ENCODE measurements around the gene ABHD17C.
"Not testable (repeated sequence)": the region's sequence is repeated elsewhere in the genome, so short reads cannot be mapped to it uniquely, and the experiment has no call there.

The ABHD17C gene

DNA sequence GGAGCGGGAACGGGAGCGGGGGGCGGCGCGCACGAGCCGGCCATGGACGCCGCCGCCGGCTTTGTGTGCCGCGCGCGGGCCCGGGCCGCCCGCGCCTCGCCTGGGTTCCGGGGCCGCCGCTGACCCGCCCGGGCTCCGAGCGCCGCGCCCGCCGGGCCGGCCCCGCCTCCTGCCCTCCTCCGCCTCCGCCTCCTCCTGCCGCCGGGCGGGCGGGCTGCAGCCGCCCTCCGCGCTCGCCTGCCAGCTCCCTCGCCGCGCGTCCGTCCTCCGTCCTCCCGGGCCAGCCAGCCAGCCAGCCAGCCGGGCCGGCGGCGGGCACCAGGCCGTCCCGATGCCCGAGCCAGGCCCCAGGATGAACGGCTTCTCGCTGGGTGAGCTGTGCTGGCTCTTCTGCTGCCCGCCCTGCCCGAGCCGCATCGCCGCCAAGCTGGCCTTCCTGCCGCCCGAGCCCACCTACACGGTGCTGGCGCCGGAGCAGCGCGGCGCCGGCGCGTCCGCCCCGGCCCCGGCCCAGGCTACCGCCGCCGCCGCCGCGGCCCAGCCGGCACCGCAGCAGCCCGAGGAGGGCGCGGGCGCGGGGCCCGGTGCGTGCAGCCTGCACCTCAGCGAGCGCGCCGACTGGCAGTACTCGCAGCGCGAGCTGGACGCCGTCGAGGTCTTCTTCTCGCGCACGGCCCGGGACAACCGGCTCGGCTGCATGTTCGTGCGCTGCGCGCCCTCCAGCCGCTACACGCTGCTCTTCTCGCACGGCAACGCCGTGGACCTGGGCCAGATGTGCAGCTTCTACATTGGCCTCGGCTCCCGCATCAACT lies at the start of gene ABHD17C:
ABHD17C (plus strand) TSS at position 212 of the 812 bp plus-strand sequence; CDS start at position 332, 120 bp downstream.
- DNase-seq: peak; percentile 39 to 65

DNA sequence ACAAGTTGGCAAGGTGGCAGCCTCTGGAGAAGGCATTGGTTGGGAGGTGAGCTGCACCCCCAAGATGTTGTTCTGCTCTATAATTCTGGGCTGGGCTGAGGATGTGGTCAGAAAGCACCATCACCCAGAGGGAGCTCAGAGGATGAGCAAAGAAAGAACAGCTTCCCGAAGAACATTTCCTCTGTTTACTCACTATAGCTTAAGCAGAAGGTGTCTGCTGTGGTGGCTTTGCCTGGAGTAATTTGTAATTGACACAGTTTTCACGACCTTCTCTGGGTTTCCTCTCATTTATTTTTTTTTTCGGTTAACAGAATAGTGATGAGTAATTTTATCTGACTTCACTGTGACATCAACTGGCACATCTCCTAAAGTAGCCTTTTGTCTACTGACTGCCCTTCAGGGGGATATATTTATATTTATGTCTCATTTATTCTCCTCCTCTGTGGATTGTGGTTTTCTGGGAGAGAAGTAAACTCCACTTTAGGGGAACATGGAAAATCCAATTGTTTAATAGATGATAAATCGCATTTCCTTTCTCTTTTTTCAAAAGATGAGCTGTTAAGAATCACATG lies 49.5 kb upstream of the ABHD17C start:
- no peak for DNase-seq

DNA sequence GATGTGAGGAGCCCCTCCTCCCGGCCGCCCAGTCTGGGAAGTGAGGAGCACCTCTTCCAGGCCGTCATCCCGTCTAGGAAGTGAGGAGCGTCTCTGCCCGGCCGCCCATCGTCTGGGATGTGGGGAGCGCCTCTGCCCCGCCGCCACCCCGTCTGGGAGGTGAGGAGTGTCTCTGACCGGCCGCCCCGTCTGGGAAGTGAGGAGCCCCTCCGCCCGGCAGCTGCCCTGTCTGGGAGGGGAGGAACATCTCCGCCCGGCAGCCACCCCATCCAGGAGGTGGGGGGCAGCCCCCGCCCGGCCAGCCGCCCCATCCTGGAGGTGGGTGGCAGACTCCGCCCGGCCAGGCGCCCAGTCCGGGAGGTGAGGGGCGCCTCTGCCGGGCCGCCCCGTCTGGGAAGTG lies 47.7 kb upstream of the ABHD17C start:
- DNase-seq: not testable (repeated sequence)

DNA sequence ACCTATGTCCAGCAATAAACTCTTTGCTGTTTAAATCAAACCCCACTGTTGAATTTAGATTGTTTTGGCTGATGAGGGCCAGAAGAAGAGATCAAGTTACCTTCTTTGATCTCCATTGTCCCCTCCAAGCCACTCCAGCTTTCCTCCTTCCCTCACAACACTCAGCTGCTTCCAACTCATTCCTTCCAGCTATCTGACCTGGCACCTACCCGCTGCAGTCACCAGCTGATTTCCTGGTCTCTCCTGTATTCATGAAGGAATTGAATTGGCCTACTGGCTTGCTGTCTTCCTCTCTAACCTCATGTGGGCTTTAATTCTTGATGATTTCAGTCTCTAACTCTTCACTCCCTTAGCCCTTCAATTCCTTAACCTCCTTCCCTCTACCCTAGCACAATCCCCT lies 40.8 kb upstream of the ABHD17C start:
- no peak for DNase-seq

DNA sequence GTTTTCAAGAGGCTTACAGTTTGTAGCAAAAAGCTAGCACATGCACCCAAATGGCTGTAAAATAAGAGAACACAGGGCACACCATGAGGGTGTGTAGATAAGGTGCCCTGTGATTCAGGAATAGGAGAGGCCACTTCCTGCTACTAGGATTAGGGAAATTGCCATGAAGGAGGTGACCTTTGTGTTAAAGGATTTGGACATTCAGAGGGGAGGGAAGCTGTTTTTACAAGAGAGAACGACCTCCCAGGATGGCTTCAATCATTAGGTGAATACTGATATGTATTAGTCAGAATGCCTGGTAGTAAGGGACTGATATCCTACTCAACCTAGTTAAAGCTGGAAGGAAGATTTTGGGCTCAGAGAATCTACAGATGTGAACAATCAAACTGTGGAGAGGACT lies 35.7 kb upstream of the ABHD17C start:
- DNase-seq: no peak

DNA sequence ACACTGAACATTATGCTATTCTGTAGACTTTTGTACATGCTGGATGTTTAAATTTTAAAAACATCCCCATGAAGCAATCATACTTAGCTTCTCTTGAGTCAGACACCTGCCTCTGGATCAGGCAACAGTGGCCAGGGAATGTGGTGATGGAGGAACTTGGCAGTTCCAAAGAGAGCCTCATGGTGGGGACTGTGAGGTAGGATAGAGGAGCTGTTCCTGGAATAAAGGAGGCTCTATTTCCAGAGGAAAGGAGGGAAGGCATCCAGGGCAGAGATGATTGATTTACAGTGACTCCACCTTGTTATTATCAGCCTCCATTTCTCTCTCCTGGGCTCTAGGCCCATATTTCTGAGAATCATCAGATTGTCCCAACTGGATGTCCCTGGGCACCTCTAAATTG lies 35.0 kb upstream of the ABHD17C start:
- DNase-seq: no peak

DNA sequence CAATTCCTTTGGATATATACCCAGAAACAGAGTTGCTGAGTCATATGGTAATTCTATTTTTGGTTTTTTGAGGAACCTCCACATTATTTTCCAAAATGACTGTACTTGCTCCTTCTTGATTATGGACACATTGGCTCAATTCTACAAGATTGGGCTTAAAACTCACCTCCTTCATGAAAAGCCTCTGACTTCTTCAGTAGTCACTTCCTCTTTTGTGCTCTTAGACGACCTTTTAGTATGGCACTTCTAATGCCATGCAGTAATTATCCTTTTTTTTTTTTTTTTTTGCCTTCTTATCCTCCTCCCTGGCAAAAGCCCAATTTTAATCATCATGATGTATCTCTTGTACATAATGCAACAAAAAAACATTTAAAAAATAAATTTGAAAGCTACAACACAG lies 33.0 kb upstream of the ABHD17C start:
- no peak for DNase-seq

DNA sequence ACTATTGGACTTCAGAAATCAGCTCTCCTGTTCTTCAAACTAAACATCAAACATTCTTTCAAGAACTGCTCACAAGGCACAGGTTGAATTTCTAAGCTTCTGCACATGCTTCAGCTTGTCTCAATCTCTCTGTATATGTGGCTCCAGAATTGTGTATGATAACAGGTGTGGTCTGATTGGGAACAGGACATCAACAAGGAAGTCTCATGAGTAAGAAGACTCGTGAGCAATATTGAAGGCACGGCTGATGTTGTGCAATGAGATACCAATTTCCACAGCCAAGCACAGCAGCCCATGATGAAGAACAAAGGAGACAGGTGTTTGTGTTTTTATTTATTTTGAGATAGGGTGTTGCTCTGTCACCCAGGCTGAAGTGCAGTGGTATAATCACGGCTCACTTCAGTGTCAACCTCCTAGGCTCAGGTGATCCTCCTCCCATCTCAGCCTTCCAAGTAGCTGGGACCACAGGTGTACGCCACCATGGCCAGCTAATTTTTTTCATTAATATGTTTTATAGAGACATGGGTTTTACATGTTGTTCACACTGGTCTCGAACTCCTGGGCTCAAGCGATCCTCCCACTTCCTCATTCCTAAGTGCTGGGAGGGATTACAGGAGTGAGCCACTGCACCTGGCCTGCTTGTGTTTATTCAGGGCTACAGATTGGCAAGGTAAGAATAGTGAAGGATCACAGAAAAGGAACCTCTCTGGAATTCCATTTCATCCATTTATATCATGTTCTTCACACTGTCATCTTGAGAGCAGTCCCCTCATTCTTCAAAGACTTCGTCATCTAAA lies 32.2 kb upstream of the ABHD17C start:
- no peak for DNase-seq

DNA sequence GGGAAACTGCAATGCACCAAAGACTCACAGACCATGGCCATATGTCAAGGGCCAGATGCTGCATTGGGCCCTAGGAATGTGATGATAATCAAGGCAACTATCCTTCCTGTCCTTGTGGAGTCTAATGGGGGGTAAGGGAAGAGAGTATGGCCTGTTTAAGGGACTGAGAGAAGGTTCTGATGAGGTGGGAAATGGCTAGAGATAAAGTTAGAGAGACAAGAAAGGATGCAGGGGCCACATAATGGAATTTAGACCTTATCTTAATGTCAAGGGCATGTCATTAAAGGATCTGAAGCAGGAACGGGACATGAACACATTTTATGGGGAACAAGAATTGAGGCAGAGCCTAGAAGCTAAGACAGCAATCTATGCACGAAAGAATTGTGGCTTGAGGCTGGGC lies 30.0 kb upstream of the ABHD17C start:
- no peak for DNase-seq

DNA sequence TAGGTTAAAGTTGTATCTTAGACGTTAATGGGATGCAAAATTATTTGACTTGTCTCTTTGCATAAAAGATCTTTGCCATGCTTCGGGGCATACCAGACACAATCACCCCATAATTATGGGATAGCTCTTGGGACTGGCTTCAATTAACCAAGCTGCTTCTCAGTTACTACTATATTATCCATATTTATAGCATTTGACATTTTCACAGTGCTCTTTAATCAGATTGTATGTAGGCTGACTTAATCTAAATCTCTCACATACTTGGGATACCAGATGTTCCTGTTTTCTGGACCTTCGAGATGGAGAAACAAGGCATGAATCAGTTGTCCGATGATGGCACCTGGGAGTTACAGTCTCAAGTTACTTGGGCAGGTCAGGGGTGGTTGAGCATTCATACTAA lies 27.2 kb upstream of the ABHD17C start:
- DNase-seq: no peak

DNA sequence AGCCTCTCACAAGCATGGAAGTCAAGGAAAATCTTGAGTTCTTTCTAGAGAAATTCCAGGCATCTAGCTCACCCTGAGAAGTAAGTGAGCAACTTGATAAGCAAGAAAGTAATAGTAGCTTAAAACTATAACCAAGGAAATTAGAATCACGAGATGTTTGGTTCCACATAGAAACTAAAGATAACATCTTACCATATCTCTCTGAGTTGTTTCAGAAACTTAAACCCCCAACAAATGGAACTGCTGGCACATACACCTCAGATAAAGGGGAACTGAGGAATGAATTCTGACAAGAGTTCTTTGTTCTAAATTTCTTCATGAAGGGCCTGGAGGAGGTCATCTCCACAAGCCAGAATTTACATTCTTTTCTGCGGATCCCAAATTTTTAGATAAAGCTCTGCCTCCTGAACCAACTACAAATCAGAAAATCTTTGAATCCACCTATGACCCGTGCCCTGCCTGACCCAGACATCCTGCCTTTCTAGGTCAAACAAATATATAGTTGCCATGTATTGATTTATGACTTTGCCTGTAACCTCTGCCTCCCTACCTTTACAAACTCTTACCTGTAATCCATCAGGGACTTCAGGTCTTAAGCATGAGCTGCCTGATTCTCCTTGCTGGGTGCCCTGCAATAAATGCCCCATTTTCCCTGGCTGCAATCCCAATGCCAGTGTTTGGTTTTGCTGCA lies 26.4 kb upstream of the ABHD17C start:
- DNase-seq: no peak

DNA sequence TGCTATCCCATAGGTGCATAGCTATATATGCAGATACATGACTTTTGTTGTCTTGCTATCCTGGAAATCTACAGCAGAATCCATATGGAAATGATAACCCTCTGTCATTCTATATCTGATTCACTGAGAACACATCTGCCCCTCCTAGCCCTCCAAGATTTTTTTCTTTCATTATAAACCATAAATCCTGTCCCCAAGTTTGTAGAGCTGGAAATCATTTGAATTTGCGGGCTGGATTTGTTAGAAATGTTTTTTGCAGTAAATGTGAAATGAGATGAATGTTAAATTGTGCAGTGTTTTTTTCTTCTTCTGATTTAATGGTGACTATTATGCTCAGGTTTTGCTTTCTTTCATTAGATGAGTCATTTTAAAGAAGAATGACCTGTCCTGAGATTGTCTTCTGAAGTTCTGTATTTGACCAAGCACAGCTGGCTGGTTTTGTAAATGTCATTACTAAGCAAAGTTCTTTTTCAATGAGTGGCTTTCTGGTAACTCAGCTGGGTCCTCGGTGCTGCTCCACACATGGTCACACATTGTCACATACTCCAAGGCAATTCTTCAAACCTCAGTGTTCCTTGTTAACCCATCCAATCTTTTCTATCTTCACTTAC lies 25.3 kb upstream of the ABHD17C start:
- no peak for DNase-seq

DNA sequence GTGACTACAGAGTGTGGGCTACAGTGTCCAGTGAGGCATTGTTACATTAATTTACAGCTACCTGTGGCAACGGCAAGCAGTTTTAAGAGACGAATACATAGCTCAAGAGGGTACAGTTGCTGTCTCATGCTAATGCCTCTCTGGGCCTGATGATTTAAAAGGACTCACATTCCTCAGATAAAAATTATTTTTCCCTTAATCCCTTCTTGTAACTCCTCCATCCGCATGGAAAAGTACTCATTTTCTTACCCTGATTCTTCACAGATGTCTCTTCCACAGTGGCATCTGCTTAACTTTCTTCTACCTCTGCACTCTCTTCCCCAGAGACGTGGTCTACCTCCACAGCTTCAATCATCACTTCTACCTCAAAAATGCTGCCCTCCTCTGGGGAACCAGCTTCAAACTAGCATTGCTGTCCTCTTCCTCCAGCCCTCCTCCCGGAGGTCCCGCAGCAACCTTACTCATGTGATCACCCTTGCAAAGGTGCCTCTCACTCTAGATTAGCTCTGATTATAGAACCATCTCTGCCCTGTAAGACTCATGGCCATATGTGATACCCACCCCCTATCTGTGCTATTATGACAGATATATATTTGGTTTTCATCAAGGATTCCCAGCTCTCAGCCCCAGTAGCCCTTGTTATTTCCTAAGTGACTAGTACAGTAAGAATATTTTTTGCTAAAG lies 21.4 kb upstream of the ABHD17C start:
- DNase-seq: no peak

DNA sequence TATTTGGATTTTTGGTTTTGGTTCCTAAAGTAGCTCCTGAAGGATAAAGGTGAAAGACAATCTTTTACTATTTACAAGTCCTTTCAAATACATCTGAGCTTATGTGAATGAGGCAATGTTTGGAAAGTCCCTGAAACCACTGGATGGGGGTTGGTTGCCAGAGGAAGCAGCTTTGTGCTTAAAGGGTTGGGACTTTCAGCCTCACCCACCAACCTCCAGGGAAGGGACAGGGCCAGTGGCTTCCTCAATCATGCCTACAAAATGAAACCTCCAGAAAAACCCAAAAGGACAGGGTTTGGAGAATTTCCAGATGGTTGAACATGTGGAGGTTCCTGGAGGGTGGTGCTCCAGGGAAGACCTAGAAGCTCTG lies 20.9 kb upstream of the ABHD17C start:
- no peak for DNase-seq

DNA sequence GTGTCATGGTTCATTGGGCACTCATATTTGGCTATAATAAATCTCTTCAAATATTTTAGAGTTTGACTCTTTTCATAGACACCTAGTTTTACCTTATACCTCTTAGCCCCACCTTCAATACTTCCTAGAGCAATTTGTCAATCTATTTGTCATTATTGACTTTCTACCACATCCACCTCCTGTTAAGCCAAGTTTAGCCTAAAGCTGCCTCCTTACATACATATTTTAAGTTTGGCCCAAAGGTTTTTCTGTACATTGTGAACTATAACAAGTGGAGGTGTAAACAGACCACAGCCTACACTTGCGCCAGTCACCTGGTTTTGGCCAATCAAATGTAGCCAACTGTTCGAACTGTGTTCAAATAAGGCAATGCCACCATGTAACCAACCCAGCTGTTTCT lies 18.1 kb upstream of the ABHD17C start:
- no peak for DNase-seq

DNA sequence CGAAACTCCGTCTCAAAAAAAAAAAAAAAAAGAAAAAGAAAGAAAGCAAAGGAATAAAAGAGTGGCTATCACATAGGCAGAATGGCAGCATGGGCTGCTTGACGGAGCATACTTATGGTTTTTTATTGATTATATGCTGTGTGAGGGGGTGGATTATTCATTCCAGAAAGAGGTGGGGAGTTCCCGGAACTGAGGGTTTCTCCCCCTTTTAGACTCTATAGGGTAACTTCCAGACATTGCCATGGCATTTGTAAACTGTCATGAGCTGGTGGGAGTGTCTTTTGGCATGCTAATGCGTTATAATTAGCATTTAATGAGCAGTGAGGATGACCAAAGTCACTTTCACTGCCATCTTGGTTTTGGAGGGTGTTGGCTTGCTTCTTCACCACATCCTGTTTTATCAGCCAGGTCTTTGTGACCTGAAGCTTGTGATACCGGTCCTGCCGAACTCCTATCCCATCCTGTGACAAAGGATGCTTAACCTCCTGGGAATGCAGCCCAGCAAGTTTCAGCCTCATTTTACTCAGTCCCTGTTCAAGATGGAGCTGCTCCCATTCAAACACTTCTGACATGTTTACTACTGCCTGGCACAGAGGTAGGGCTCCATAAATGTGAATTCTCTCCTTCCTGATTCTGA lies 15.8 kb upstream of the ABHD17C start:
- DNase-seq: no peak

DNA sequence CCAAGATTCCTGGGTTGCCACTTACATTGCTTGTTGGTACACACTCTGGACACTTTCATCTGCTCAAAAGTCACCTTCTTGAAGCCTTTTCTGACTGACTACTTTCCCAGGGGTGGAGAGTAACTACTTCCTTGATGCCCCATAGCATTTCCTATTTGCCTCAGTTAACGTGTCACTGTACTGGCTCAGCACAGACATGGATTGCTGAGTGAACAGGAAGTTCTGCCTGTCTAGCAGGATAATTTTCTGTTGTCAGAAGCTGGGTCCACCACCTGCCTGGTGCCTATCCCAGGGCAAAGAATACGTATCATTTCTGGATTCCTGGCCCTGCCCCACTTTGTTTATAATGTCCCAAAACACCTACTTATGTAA lies 15.3 kb upstream of the ABHD17C start:
- no peak for DNase-seq

DNA sequence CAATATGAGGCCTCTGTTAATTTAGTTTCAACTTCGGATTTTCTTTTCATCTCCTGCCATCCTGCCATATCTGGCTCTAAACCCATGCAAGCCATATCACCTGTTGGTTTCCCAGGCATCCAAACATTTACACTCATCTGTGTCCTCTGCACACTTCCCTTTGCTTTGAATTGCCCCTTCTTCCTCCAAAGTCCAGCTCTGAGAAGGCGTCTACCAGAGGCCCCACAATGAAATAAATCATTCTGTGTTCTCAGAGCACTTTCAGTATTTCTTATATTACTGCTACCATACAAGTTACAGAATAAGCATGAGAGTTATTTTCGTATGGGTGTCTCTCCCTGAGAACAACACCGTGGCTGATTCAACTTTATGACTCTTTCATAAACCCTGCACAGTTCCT lies 12.9 kb upstream of the ABHD17C start:
- DNase-seq: no peak

DNA sequence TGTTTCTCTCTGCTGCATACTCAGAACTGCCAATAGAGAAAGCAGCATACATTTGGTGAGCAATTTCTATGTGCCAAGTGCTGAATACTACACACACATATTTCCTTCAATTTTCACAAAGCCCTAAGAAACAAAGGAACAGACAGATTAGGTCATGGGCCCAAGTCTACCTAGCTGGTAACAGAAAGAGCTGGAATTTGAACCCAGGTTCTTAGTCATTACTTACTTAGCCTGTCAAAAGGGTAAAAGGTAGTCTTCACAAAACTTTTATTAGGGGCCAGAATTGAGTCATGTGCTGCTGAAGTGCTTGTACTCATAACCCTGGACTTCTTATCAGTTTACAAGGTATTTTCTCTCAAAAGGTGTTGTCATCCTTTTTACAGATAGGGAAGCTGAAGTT lies 10.4 kb upstream of the ABHD17C start:
- no peak for DNase-seq

DNA sequence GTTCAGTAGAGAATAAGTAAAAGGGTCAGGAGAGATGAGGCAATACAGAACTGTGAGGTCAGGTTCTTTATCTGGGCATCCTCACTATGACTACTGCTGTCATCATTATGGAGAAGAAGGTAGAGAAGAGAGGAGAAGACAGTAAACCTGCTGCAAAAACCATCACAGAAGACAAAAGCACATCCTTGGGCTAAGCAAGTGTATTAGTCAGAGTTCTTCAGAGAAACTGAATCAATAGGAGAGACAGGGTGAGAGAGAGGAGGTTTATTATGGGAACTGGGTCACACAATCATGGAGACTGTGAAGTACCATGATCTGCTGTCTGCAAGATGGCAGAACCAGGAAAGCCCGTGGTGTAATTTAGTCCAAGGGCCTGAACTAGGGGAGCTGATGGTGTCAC lies 9.5 kb upstream of the ABHD17C start:
- no peak for DNase-seq

DNA sequence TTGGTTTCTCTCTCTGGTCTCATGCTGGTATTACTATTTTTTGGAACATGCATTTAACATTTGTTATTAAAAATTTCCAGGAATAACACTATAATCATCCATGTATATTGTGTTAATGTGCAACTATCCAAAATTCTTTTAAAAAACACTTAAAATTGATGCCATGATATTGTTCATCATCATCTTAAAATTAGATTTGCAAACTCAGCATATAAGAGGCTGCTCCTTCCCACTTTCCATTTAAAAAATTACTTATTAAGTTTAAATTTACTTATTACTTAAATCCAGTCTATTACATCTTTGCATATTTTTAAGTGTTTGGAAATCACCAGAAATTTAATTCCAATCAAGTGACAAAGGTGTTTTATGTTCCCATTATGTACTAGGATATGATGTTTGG lies 5.8 kb upstream of the ABHD17C start:
- DNase-seq: no peak

DNA sequence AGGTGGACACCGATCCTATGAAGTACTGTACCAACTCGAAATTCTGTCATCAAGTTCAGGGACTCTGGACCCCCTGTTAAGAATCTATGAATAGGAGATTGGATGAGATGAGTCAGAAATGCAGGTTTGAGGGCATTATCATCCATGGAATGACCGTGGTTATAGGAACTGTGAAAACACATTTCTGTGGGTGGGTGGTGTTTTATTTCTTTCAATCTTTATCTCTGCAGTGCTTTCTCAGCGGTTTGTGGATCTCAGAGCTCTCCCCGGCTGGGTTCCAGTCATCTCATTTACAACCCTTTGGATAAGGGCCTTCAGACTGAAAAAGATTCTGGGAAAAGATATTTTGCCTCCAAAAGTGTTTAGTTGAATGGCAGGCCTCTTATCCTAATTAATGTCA lies 5.4 kb upstream of the ABHD17C start:
- DNase-seq: no peak

Measured in stimulated activated CD4-positive, alpha-beta T cell treated with anti-CD3 and anti-CD28 coated beads, Interleukin-2, amount 100 ng/mL, for 24 hours (primary cell).